Measurements from ENCODE around the gene ANKS1B. TPM values are rescaled to one million over a fixed set of nuclear protein-coding genes. Genes with fewer than 3 reads are reported as not detected.

The ANKS1B gene
- total RNA-seq, 3 donors from 2014 or later (not counting 1 experiment from before 2014, with no cell fraction given), result not detected

DNA sequence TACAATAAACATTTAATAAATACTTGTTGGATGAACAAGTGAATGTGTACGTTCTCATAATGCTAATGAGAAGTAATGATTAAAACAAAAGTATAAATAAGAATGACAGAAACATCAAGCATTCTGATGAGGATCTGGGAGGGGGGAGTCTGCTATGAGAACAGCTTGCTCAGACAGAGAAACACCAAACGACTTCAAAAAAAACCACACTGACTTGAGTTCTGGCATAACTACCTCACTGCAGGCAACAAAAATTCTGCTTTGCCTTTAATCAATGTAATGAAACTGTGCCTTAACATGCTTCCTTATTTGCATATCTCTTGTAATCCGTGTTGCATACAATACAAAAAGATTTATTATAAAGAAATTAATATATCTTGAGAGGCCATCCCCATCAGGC lies 632.5 kb downstream of the ANKS1B start:
- Mint-ChIP-seq H3K4me1 (no peaks in the 10 kb centered on the region), H3K36me3 (no peaks in the 10 kb centered on the region), H3K4me3 (no peak overlapping the region), H3K27ac (no peak overlapping the region), H3K27me3 (ENCODE audit: low read depth in 2 of 2) (no peaks in the 10 kb centered on the region), H3K9me3 (peaks cover 5 to 11% of the 10 kb centered on the region in 2 donors)
- 25% methylated on average over 1 of the region's 3 CpGs for WGBS (ENCODE audit: insufficient coverage)
- H3K4me1 ChIP-seq (ENCODE audit: control insufficient read depth, insufficient read depth, low read length), result no peaks in the 10 kb centered on the region
- H3K36me3 ChIP-seq (ENCODE audit: control insufficient read depth, insufficient read depth, low read length), result no peaks in the 10 kb centered on the region
- no peak for ATAC-seq
- H3K4me3 ChIP-seq (ENCODE audit: low read length), result no peak overlapping the region
- DNase-seq, result no peak
- H3K27me3 ChIP-seq (ENCODE audit: control insufficient read depth, insufficient read depth, low read length), result no peaks in the 10 kb centered on the region
- no peak overlapping the region for H3K27ac ChIP-seq (ENCODE audit: low read length)
- H3K9me3 ChIP-seq (ENCODE audit: control insufficient read depth, insufficient read depth, low read length), result no peaks in the 10 kb centered on the region
- intact Hi-C loops (cut with micrococcal nuclease), result no loop called here
- no peak for TF ChIP-seq CTCF (IDR thresholded peaks at IDR 0.05)

- intact Hi-C loops (cut with micrococcal nuclease), result no loop called here
- no peaks in the 10 kb centered on the region for H3K36me3 Mint-ChIP-seq
- Histone ChIP-seq H3K27ac (ENCODE audit: low read length) (no peak overlapping the region), H3K27me3 (ENCODE audit: control insufficient read depth, insufficient read depth, low read length) (no peaks in the 10 kb centered on the region), H3K4me1 (ENCODE audit: control insufficient read depth, insufficient read depth, low read length) (no peaks in the 10 kb centered on the region), H3K9me3 (ENCODE audit: control insufficient read depth, insufficient read depth, low read length) (no peaks in the 10 kb centered on the region), H3K4me3 (ENCODE audit: low read length) (no peak overlapping the region), H3K36me3 (ENCODE audit: control insufficient read depth, insufficient read depth, low read length) (no peaks in the 10 kb centered on the region)
- TF ChIP-seq CTCF (IDR thresholded peaks at IDR 0.05), result no peak
- no peaks in the 10 kb centered on the region for H3K4me1 Mint-ChIP-seq
- no peaks in the 10 kb centered on the region for H3K27me3 Mint-ChIP-seq (ENCODE audit: low read depth in 2 of 2)
- peaks cover 17 to 18% of the 10 kb centered on the region in 2 donors for H3K9me3 Mint-ChIP-seq
- no peak overlapping the region for H3K4me3 Mint-ChIP-seq
- ATAC-seq, result no peak
- no peak overlapping the region for H3K27ac Mint-ChIP-seq
- no peak for DNase-seq
Observed at GRCh38 chr12:99343960-99344359, 640.8 kb downstream of the ANKS1B start.

DNA sequence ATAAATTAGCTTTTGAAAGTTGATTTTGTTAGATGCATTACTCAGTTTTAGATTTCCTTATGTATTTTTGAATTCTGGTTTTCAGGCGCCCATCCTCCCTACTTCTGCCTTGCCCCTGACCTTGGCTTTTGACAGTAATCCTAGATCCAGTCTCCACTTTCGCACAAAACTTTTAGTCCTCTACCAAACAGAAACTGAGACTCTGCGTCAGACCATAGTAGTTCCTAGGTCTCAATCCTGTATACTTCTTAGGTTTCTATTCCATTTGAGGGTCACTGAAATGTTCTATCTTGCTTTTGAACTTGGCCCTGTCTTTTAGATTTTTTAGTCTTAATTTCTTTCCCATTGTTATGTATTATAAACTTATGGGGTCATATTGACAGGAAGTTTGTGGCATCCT lies 645.1 kb downstream of the ANKS1B start:
- Histone ChIP-seq H3K27ac (ENCODE audit: low read length) (no peak overlapping the region), H3K4me1 (ENCODE audit: control insufficient read depth, insufficient read depth, low read length) (no peaks in the 10 kb centered on the region), H3K9me3 (ENCODE audit: control insufficient read depth, insufficient read depth, low read length) (peaks cover 9% of the 10 kb centered on the region), H3K4me3 (ENCODE audit: low read length) (no peak overlapping the region), H3K27me3 (ENCODE audit: control insufficient read depth, insufficient read depth, low read length) (no peaks in the 10 kb centered on the region), H3K36me3 (ENCODE audit: control insufficient read depth, insufficient read depth, low read length) (no peaks in the 10 kb centered on the region)
- ATAC-seq (no peak), DNase-seq (no peak)
- Mint-ChIP-seq H3K27me3 (ENCODE audit: low read depth in 2 of 2) (no peaks in the 10 kb centered on the region), H3K9me3 (peaks cover 9 to 21% of the 10 kb centered on the region in 2 donors), H3K36me3 (no peaks in the 10 kb centered on the region), H3K4me3 (no peak overlapping the region), H3K27ac (no peak overlapping the region), H3K4me1 (no peaks in the 10 kb centered on the region)
- TF ChIP-seq CTCF (IDR thresholded peaks at IDR 0.05), result no peak
- intact Hi-C loops (cut with micrococcal nuclease), result no loop called here
- WGBS (ENCODE audit: insufficient coverage), result 98% methylated on average over 3 of the region's 3 CpGs

GRCh38 chr12:99334285-99335056 lies 650.3 kb downstream of the ANKS1B start:
- Histone ChIP-seq H3K4me3 (ENCODE audit: low read length) (no peak overlapping the region), H3K4me1 (ENCODE audit: control insufficient read depth, insufficient read depth, low read length) (no peaks in the 10 kb centered on the region), H3K27me3 (ENCODE audit: control insufficient read depth, insufficient read depth, low read length) (no peaks in the 10 kb centered on the region), H3K9me3 (ENCODE audit: control insufficient read depth, insufficient read depth, low read length) (peaks cover 9% of the 10 kb centered on the region), H3K27ac (ENCODE audit: low read length) (no peak overlapping the region), H3K36me3 (ENCODE audit: control insufficient read depth, insufficient read depth, low read length) (no peaks in the 10 kb centered on the region)
- TF ChIP-seq CTCF (IDR thresholded peaks at IDR 0.05), result no peak
- DNase-seq (no peak), ATAC-seq (no peak)
- Mint-ChIP-seq H3K27me3 (ENCODE audit: low read depth in 2 of 2) (no peaks in the 10 kb centered on the region), H3K27ac (no peak overlapping the region), H3K36me3 (no peaks in the 10 kb centered on the region), H3K4me3 (no peak overlapping the region), H3K9me3 (peaks cover 0 to 17% of the 10 kb centered on the region in 2 donors), H3K4me1 (no peaks in the 10 kb centered on the region)
- 75% methylated on average over 2 of the region's 5 CpGs for WGBS (ENCODE audit: insufficient coverage)
- intact Hi-C loops (cut with micrococcal nuclease), result no loop called here

All from natural killer cell (primary cell).